Sigmoid colon (tissue), 4 donors: ENCODE data around the gene HS3ST3B1.

Experiments
- EP300 ChIP-seq, 4 donors: sonication (generic); formaldehyde crosslinking; IDR thresholded peaks; one replicate each; pipeline ENCODE4 v1.6.1; 2017; ENCODE audit warnings: antibody characterized with exemption in 4 of 4
- POLR2A ChIP-seq, 2 donors: fragments of 450-650 bp; IDR thresholded peaks; one replicate each; pipeline ENCODE4 v1.6.1; 2016; ENCODE audit warnings: antibody characterized with exemption in 2 of 2, mild to moderate bottlenecking in 2 of 2, moderate library complexity in 2 of 2
- POLR2AphosphoS5 ChIP-seq, 4 donors: sonication (generic); formaldehyde crosslinking; IDR thresholded peaks; one replicate each; pipeline ENCODE4 v1.6.1; 2017; ENCODE audit warnings: antibody characterized with exemption in 4 of 4
- TF ChIP-seq, protein P1 (sequence below), 4 experiments: fragments of 450-650 bp in 3 of 4; fragments of 200-600 bp in 1 of 4; IDR thresholded peaks; one replicate each; pipeline ENCODE4 v1.5.1; 2016 to 2019; ENCODE audit warnings: antibody characterized with exemption in 4 of 4, mild to moderate bottlenecking in 3 of 4, moderate library complexity in 2 of 4

DNA sequence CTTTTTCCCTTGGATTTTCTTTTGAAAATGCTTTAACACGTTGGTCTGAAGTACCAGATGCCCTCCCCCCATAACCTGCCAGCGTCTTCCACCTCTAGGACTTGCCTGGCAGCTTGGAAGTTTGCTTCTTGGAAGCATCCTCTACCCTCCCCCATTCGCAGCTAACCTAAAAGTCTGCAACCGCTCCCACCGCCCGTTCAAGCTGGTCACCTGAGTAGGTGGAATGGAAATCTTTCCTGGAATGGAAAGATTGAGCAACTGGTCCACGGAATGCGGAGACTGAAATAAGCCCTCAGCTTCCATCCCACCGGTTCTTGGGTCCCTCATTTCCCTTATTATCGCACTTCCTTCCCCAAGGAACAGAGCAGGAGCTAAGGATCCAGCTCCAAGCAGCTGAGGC lies 31.4 kb downstream of the HS3ST3B1 start:
- TF ChIP-seq, protein P1, sequence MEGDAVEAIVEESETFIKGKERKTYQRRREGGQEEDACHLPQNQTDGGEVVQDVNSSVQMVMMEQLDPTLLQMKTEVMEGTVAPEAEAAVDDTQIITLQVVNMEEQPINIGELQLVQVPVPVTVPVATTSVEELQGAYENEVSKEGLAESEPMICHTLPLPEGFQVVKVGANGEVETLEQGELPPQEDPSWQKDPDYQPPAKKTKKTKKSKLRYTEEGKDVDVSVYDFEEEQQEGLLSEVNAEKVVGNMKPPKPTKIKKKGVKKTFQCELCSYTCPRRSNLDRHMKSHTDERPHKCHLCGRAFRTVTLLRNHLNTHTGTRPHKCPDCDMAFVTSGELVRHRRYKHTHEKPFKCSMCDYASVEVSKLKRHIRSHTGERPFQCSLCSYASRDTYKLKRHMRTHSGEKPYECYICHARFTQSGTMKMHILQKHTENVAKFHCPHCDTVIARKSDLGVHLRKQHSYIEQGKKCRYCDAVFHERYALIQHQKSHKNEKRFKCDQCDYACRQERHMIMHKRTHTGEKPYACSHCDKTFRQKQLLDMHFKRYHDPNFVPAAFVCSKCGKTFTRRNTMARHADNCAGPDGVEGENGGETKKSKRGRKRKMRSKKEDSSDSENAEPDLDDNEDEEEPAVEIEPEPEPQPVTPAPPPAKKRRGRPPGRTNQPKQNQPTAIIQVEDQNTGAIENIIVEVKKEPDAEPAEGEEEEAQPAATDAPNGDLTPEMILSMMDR (IDR thresholded peaks at IDR 0.05): no peak
- TF ChIP-seq POLR2AphosphoS5 (IDR thresholded peaks at IDR 0.05): no peak
- TF ChIP-seq EP300 (IDR thresholded peaks at IDR 0.05): no peak
- no peak for TF ChIP-seq POLR2A (IDR thresholded peaks at IDR 0.05)
